A549 (cell line): ENCODE results near the gene MAPK13.

Source experiments
- CBX8 ChIP-seq: fragments of 200-600 bp; sonication (generic); IDR thresholded peaks from 2 replicates; pipeline ENCODE4 v1.6.1; 2016
- MAX ChIP-seq: IDR thresholded peaks from 2 replicates; pipeline ENCODE4 v1.6.1; 2012

DNA sequence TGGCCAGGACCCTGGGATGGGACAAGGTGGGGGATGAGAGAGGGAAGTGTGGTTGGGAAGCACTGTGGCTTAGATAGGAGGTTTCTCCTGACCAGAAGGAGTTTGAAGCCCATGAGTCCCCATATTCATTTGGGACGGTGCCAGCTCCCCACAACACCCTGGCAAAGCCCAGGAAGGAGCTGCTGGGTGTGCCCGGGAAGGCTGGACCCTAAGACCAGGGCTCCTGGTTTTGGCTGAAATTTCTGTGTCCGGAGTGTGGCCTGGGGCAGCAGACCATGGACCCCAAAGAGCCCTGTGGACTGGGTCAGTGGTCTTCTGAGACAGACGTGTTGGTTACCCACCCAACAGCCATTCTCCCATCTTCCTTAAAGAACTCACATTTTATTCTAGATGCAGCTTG, 15.2 kb downstream of the MAPK13 start:
- TF ChIP-seq MAX (no peak), CBX8 (no peak)
